Measurements from ENCODE around the gene LCN6.

- TF ChIP-seq CTCF (IDR thresholded peaks at IDR 0.05; ENCODE audit: insufficient read depth, low read depth, low read length) (peak; percentile 74), EZH2 (IDR thresholded peaks at IDR 0.05; ENCODE audit: insufficient read depth, low read length) (no peak)
These were observed 39.5 kb upstream of the LCN6 start for GRCh38 chr9:136787690-136788400.

Data from astrocyte (in vitro differentiated cells and primary cell).